Islet precursor cell (in vitro differentiated cells): ENCODE measurements around the gene COQ8B.

Source experiments
- DNase-seq: peaks from one replicate; pipeline ENCODE4 v3.0.0-alpha.2; 2018

The COQ8B gene

DNA sequence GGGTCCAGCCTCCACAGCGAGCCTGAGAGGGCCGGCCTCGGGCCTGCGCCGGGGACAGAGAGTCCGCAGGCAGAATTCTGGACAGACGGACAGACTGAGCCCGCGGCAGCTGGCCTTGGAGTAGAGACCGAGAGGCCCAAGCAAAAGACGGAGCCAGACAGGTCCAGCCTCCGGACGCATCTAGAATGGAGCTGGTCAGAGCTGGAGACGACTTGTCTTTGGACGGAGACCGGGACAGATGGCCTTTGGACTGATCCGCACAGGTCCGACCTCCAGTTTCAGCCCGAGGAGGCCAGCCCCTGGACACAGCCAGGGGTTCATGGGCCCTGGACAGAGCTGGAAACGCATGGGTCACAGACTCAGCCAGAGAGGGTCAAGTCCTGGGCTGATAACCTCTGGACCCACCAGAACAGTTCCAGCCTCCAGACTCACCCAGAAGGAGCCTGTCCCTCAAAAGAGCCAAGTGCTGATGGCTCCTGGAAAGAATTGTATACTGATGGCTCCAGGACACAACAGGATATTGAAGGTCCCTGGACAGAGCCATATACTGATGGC, 716 bp upstream of the COQ8B start:
- no peak for DNase-seq

DNA sequence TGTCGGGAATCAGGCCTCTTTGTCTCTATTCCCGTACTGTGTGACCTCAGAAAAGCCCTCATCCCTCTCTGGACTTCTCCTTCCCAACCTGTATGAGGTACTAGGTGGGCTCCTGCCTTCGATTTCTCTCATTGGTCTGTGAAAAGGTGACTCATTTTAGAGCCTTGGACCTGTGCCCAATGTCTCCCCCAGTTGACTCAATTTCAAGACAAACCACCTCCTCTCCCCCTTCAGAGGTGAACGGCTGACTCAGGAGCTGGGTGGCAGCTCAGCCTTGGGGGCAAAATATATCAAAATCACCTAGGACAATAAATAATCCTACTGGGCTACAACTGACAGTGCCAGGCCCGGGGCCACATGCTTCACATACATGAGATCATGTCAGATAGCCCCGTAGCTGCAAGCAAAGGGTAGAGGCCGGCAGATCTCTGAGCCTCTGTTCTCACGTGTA, 630 bp downstream of the COQ8B start:
- no peak for DNase-seq

DNA sequence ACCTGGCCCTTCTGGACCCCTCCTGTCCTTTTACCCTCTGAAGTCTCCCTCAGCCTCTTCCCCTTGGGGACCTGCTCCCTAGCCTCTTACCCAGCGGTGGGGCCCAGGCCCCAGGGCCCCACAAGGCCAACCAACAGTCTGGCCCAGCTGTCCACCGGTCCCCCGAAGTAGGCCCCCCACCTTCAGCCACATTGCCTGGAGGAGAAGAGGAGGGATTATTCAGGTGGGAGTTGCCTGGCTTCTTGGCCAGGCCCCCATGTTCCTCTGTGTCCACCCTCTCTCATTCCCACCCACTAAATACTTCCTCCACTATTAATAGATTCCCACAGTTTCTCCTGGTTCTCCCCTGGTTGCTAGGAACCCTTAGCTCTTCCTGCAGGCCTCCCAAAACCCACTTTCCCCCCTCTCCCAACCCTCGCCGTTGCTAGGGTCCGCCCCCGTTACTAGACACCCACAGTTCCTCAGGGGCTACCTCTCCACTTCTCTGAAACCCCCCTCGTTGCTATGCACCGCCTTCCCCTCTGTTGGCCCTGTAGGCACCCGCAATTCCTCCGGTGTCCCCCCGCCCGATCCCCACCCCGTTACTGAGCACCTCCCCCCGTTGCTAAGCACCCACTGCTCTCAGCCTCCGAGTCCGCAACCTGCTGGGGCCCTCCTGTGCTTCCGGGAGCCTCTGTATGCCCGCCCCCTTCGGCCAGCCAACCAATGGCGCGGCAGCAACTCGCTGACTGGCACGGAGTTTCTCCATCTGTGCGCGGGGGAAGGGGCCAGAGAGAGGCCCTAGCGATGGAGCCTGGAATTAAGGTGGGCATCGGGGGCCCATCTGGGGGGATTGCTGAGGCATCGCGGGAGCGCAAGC, 2.0 kb downstream of the COQ8B start:
- peak; percentile 97 for DNase-seq

DNA sequence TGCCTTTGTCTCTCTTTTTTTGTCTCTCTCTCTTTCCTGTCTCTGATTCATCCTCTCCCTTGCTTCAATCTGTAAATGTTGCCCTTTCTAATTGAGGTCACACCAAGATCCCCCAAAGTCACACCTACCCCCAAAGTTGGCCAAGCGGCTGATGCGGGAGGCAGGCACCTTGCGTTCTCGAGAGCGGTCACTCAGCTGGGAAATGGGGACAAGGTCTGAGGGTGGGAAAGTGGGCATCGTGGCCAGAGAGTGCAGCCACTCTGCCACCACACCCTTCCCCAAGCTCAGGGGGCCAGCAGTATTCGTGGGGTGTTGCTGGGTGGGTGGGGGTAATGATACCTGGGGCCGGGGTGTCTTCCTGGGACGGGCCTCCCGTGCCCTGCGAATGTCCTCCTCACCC, 2.7 kb downstream of the COQ8B start:
- no peak for DNase-seq

DNA sequence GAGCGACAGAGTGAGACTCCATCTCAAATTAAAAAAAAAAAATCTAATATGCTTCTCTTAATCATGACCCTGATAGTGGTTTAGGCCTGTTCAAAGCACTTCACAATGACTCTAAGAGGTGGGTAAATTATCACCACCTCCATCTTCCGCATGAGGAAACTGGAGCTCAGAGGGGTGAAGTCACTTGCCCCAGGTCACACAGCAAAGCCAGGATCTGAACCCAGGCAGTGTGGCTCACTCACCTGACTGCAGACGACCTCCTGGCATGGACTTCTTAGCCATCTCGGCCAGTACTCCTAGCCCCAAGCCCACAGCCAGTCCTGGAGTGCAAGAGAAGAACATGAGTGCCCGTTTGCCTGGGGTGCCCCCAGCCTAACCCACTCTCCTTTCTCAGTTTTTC, 6.9 kb downstream of the COQ8B start:
- no peak for DNase-seq

DNA sequence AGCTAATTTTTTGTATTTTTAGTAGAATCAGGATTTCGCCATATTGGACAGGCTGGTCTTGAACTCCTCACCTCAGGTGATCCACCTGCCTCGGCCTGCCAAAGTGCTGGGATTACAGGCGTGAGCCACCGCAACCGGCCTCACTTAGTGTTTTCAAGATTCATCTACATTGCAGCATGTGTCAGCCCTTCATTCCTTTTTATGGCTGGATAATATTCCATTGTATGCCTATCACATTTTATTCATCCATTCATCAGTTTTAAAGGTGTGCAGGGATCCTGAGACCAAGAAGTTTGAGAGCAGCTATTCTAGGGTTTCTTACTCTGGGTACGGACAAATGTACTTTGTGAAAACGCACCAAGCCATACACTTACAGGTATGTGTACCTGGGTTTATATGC, 9.1 kb downstream of the COQ8B start:
- DNase-seq: no peak

DNA sequence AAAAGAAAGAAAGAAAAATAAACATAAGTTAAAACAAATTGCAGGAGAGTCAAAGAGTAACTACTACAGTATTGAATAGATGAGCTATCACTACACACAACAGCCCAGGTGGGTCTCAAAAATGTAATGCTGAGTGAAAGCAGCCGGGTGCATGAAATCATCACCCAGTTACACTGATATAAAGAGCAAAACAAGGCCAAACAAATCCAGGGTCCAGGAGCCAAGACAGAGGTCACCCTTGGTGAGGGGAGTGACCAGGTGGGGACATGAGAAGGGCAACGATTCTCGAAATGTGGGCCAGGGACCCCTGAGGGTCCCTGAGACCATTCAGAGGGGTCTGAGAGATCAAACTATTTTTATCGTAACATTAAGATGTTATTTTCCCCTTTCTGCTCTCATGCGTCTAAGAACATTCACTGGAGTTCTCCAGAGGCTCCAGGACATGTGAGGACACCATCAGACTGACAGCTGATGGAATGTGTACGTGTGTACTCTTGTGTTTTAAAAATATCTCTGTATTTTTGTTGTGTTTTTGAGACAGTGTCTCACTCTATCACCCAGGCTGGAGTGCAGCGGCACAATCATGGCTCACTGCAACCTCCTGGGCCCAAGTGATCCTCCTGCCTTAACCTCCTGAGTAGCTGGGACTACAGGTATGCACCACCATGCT, 10.6 kb downstream of the COQ8B start:
- DNase-seq: no peak

DNA sequence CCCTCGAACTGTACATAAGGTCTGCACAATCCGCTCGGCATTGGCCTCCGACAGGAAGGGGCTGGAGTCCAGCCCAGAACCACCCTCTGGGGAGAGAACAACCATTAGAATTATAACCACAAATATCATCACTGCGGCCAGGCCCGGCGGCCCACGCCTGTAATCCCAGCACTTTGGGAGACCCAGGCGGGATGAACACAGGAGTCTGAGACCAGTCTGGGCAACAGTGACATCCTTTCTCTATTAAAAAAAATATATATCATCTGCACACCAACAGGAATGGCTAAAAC, 11.4 kb downstream of the COQ8B start:
- no peak for DNase-seq

DNA sequence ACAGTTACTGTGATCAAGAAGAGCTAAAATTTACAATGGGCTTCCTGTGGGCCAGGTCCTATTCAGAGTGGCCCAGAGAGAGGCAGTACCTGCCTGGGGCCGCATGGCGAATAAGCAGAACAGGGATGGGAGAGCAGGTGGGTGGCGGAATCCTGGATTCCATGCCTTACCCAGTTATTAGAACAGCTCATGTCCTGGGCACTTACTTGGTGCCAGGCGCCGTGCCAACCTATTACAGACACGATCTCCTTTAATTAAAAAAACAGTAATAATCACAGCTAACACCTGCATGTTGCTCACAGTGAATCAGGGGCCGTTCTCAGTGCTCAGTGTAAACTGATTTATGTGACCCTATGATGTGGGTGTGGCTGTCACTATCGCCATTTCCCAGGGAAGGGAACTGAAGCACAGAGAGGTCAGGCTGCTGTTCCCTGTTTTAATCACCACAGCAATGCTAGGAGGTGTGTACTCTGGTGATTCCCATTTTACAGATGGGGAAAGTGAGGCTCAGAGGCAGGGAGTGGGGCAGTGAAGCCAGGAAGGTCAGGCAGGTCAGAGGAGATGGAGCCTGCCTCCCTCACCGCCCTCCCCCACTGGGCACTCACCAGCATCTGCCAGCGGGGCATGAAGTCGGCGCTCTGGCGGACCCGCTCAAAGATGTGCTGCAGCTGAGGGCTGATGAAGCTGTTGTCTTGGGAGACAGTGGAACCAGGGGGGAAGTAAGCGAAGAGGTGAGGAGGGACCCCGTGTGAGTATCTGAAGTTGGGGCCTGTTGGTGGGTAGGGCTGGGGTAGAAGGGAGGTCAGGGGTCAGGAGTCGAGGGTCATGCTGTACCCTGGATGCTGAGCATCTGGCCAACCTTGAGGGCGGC, 12.0 kb downstream of the COQ8B start:
- no peak for DNase-seq

DNA sequence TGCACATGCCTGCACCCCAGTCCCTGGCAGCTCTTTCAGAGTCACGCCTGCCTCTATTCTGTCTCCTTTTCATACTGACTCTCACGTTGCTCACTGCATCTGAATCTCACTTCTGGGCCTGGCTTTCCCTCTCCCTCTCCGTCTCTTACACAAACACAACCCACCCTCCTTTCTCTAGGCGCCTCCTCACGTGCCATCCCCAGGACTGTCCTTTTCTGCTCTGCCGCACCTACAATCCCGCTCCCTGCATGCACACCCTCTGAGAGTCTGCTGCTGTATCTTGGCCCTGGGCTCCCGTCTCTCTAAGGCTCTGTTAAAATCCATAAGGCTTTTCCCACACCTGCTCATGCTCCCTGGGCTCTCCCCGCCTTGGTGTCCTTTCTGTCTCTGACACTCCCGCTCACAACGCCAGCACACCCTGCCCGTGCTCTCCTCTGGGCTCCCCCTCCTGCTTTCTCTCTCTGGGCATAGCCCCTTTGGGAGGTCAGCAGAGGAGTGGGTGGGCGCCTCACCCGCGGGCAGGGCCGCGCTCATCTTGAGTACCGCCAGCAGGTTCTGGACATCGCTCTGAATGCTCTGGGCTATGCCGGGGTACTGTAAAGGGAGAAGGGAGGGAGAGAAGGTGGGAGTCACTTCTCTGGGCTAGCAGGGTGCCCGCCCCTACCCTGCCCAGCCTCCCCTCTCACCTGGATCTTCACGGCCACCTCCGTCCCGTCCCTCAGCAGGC, 13.5 kb downstream of the COQ8B start:
- DNase-seq: no peak

DNA sequence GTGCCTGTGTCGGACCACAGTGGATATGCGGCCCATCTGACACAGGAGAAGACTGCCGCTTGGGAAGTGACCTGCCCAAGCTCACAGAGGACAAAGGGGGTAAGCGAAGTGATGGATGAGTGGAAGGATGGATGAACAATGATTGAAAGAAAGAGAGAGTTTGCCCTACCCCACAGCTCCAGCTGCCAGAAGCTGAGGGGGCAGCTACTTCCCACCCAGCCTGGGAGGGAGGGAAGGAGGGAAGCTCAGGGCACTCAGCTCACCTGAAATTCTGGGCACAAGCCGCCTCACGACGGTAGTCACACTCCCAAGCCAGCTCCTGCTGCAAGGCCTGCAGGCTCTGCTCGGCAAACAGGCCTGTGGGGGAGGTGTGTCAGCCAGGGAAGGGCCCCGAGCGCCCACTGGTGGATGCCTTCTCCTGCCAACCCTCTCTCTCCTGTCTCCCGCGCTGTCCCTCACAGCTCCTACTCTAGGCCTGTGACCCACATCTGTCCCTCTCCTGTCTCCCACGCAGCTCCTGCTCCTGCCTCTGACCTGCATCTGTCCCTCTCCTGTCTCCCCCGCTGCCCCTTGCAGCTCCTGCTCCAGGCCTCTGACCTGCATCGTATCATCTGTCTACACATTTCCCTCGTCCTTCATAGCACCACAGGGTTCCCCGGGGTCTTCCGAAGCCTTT, 14.2 kb downstream of the COQ8B start:
- DNase-seq: peak; percentile 92

DNA sequence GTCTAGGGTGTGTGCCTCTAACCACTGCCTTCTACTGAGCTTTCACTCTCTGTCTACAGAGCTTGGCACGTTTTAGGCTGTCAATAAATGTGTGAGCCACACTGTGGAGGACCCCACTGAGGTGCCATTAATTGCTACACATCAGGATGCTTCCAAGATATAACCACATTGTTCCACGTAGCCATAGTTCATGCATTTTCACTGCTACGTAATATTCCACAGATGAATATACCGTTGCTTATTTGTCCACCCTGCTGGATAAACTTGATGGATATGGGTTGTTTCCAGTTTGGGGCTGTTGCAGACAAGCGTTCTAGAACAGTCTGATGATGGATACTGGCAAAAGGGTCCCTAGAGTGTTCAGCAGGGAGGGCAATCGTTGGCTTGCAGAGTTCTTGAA, 14.9 kb downstream of the COQ8B start:
- DNase-seq: no peak

DNA sequence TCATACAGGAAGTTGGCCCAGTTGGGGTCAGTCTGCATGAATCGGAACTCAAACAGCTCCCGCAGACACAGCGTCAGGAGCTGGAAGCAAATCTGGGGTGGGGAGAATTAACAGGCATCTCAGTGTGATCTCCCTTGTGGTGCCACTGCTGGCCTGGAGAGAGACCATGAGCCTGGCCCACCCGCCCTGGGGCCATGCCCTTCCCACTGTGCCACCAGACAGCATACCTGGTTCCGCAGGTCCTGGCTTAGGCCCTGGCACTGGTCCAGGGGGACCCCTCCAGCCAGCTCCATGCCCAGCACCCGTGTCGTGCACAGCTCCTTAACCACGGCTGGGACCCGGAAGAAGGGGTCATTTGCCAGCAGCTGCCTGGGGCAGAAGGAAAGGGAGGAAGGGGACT, 16.6 kb downstream of the COQ8B start:
- no peak for DNase-seq

DNA sequence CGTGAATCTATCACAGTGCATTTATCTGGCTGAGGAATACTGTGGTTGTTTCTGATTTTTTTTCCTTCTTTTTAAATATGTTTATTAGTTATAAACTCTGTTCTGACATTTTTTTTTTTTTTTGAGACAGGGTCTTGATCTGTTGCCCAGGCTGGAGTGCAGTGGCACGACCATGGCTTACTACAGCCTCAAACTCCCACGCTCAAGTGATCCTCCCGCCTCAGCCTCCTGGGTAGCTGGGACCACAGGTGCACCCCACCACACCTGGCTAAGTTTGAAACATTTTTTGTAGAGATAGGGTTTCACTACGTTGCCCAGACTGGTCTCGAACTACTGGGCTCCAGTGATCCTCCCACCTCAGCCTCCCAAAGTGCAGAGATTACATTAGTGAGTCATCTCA, 19.7 kb downstream of the COQ8B start:
- DNase-seq: no peak

DNA sequence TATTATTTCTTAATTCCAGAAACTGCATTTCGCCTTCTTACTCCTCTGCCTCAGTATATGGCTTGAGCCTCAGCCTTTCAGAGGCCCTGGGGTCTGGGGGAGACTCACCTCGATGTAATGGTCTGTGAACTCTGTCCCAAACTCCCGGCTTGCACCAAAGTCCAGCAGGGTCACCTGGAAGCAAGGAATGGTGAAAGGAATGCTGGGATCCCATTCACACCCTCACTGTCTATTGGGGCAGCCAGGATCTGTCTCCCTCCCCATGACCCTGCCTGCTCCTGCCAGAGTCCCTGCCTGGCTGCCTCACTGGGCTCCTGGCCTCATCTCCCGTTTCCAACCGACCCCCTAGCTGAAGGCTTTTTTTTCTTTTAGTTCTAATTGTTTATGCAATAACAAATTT, 20.8 kb downstream of the COQ8B start:
- no peak for DNase-seq

DNA sequence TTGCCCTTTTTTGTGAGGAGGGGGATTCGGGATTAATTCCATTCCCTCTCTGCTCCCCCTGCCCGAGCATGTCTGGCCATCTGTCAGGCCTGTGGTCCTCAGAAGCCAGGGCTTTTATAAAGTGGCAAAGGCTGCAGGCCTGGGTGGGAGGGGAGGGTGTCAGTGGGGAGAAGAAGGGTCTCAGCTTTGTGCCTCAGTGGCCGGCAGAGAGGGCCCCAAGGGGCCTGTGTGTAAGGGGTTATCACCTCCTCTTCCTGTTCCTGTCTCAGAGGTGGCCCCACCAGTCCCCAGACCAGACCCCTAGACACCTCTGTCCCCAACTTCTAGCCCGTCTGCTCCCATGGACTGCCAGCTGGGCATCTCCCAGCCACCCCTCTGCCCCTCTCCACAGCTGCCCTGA, 22.8 kb downstream of the COQ8B start:
- no peak for DNase-seq

DNA sequence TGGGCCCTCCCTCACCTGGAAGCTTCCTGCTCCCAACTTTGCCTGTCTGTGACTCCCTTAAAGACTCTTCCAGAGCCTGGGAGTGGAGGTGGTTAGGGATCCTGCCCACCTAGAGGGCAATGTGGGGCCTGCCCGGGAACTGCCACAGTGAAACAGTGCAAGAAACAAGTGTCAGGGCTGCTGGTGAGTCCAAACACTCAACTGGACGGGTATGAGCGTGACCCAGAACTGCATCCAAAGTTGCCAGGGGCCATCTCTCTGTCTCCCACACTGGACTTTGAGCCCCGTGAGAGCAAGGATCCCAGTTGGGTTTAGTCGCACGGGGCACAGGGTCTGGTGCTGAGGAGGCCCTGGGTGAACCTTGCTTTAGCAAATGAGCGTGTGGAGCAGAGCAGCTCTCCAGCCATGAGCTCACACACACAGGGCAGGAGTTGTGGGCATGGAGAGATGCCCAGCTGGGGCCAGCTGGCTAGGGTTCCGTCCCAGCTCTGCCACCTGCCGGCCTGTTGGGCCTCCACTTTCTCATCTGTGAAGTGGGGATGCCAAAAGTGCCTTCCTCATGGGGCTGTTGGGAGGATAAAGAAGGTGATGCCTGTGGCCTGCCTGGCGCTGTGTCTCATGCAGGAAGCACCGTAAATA, 23.4 kb downstream of the COQ8B start:
- no peak for DNase-seq

DNA sequence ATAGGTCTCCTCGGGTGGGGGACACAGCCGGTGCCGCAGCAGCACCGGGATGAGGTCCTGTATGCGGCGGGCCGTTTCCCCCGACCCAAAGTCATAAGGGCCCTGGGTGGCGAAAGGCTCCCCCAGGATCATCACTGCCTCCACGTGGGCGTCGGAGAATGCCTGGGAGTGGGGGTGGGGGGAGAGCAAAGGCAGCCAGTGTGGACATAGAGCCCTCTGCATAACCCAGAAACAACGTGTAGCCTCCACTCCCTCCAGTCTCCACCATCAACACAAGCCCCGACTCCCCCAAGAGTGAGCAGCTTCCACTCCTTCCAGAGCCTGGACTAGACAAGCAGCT, 24.5 kb downstream of the COQ8B start:
- DNase-seq: no peak

DNA sequence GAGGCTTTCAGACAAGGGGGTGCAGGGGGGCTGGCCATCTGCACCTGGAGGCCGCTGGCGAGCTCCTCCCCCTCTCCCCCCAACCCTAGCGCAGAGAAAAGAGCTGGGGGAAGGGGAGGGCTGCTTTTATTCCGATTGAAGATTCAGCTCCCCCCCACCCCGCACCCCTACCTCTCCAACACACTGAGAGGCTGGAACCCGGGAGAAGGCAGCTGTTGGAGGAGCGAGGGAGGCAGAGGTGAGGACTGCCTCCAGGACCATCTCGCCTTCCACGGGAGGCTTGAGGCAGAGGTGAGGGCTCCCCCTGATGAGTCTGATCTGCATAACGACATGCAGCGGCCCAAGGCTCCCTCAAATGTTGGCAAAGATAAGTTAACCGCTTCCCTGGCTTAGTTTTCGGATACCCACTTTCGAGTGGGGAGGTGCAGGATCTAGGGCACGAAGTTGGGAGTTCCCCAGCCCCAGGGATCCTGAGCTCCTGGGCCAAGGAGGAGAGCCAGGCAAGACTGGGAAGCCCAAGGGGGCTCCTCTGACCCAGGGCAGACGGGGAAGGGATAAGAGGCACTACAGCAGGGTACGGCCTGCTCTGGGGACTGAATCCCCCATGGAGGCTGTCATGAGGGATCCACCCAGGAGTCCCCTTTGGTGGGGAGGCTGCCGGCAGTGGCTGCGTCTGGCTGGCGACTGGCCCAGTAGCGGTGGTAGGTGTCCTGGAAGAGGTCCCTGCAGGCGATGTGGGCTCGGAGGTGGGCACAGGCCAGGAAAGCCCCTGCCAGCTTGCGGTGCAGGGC, 25.1 kb downstream of the COQ8B start:
- no peak for DNase-seq

DNA sequence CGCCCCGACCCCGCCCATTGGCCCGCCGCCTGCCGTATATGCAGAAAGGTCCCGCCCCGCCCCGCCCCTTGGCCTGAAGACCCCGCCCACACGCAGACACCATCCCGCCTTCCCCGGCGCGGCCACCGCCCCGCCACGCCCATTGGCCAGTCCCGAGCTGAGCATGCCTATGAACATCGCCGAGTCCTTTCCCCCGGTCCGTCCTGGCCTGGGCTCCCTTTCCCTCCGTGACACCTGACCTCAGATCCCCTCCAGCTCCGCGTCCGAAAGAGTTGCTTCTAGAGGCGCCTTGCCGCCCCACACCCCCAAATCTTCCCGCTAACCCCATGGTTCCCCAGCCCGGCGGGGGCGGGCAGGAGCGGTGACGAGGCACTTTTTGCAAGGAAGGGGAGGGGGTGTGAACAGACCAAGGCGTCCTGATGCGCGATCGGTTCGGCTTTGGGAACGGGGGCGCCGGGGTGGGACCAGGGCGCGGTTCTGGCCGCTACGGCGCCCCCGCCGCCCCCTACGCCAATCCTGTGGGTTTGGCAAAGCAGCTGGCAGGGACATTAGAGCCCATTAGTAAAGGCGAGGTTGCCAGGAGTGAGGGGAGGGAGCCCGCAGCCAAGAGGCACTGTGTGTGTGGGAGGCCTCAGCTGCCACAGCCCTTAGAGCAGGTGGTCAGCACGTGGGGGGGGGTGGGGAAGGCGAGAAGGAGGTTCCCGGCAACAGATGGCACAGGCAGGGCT, 25.8 kb downstream of the COQ8B start:
- peak; percentile 98 for DNase-seq
